B cell (primary cell): ENCODE results near the gene SAT2. TPM values are rescaled to one million over a fixed set of nuclear protein-coding genes. Genes with fewer than 3 reads are reported as not detected.

ENCODE experiments used
- ATAC-seq: fragments of 200-7000 bp; cut with Tn5 transposase; one replicate; pipeline ENCODE4 v1.10.0; 2021; ENCODE audit warnings: low read depth, mild to moderate bottlenecking, moderate number of reproducible peaks, moderate library complexity
- CTCF ChIA-PET: fragments of 350-600 bp; sonication (Branson Sonifier 250); formaldehyde crosslinking; loops from one replicate; lab custom pipeline; 2021; ENCODE audit warnings: antibody characterized with exemption, inconsistent platforms; lab: Charles Lee
- POLR2A ChIA-PET: fragments of 350-600 bp; sonication (Branson Sonifier 250); formaldehyde crosslinking; loops from one replicate; lab custom pipeline; 2021; ENCODE audit warnings: antibody characterized with exemption; lab: Charles Lee
- DNase-seq: peaks from one replicate; pipeline ENCODE4 v3.0.0; 2013
- H2AFZ ChIP-seq: 2 replicates; pipeline ENCODE4 v1.6.1; 2012; ENCODE audit warnings: mild to moderate bottlenecking, low read depth, low read length; ENCODE audit not compliant: insufficient read depth, poor library complexity, severe bottlenecking
- H3K27ac ChIP-seq, 2 donors: 1 replicate in 1 of 2; 2 replicates in 1 of 2; pipeline ENCODE4 v1.5.1; 2012 to 2013; ENCODE audit warnings: low read length in 2 of 2, mild to moderate bottlenecking in 2 of 2, moderate library complexity in 1 of 2
- H3K27me3 ChIP-seq, 4 experiments: fragments of 200-600 bp in 1 of 4; sonication (generic) in 1 of 4; replicated peaks in 1 of 4; 1 replicate in 2 of 4; 2 replicates in 2 of 4; pipeline versions ENCODE4 v1.6.1 to v1.7.0; 2013 to 2016; ENCODE audit warnings: low read length in 3 of 4, mild to moderate bottlenecking in 2 of 4, mixed read lengths in 1 of 4, moderate library complexity in 1 of 4; ENCODE audit not compliant: insufficient read depth in 4 of 4, control insufficient read depth in 3 of 4; ENCODE audit errors: control extremely low read depth in 1 of 4
- H3K36me3 ChIP-seq, 2 experiments: replicated peaks in 1 of 2; 1 replicate in 1 of 2; 2 replicates in 1 of 2; pipeline versions ENCODE4 v1.6.1 to v1.7.1; 2013; ENCODE audit warnings: low read length in 1 of 2; ENCODE audit not compliant: insufficient read depth in 2 of 2, control insufficient read depth in 1 of 2; ENCODE audit errors: control extremely low read depth in 1 of 2, extremely low read depth in 1 of 2
- H3K4me1 ChIP-seq, 2 donors: fragments of 200-600 bp in 1 of 2; sonication (generic) in 1 of 2; 1 replicate in 1 of 2; 2 replicates in 1 of 2; pipeline versions ENCODE4 v1.5.1 to v1.6.1; 2013 to 2017; ENCODE audit warnings: low read length in 2 of 2; ENCODE audit not compliant: control insufficient read depth in 2 of 2, insufficient read depth in 2 of 2
- H3K4me2 ChIP-seq: replicated peaks from 2 replicates; pipeline ENCODE3; 2012; ENCODE audit warnings: mild to moderate bottlenecking, low read depth, low read length; ENCODE audit not compliant: poor library complexity, severe bottlenecking
- H3K4me3 ChIP-seq, 5 experiments: fragments of 200-600 bp in 1 of 5; sonication (generic) in 1 of 5; 1 replicate in 3 of 5; 2 replicates in 2 of 5; pipeline versions ENCODE4 v1.5.1 to v1.7.0; 2011 to 2016; ENCODE audit warnings: low read length in 4 of 5, mild to moderate bottlenecking in 4 of 5, low read depth in 2 of 5, control low read depth in 1 of 5, moderate library complexity in 1 of 5; ENCODE audit not compliant: insufficient read depth in 1 of 5; ENCODE audit errors: control extremely low read depth in 1 of 5, extremely low read depth in 1 of 5
- H3K79me2 ChIP-seq: fragments of 200-600 bp; sonication (generic); one replicate; pipeline ENCODE4 v1.6.0; 2016; ENCODE audit warnings: low read length; ENCODE audit not compliant: control insufficient read depth, insufficient read depth
- H3K9ac ChIP-seq: fragments of 200-600 bp; sonication (generic); 2 replicates; pipeline ENCODE4 v1.6.1; 2017; ENCODE audit warnings: mild to moderate bottlenecking, low read length, moderate library complexity
- H3K9me3 ChIP-seq, 3 donors: one replicate each; pipeline versions ENCODE4 v1.6.1 to v1.7.1; 2013; ENCODE audit warnings: low read length in 2 of 3; ENCODE audit not compliant: control insufficient read depth in 2 of 3, insufficient read depth in 1 of 3; ENCODE audit errors: control extremely low read depth in 1 of 3
- H4K20me1 ChIP-seq: 2 replicates; pipeline ENCODE4 v1.6.0; 2012; ENCODE audit warnings: mild to moderate bottlenecking, low read length; ENCODE audit not compliant: insufficient read depth, control insufficient read depth, poor library complexity, severe bottlenecking
- H3K27ac Mint-ChIP-seq: one replicate; pipeline ENCODE4 v1.8.0; 2021; ENCODE audit warnings: mixed read lengths
- H3K27me3 Mint-ChIP-seq: one replicate; pipeline ENCODE4 v1.8.0; 2021; ENCODE audit warnings: mixed read lengths
- H3K4me1 Mint-ChIP-seq: one replicate; pipeline ENCODE4 v1.8.0; 2021; ENCODE audit warnings: mixed read lengths
- H3K4me3 Mint-ChIP-seq: one replicate; pipeline ENCODE4 v1.8.0; 2021; ENCODE audit warnings: mixed read lengths
- H3K9me3 Mint-ChIP-seq: one replicate; pipeline ENCODE4 v1.8.0; 2022; ENCODE audit warnings: mixed read lengths; ENCODE audit not compliant: insufficient read depth
- CTCF ChIP-seq: fragments of 200-600 bp; IDR thresholded peaks from one replicate; pipeline ENCODE4 v1.8.0; 2022; ENCODE audit warnings: antibody characterized with exemption, mild to moderate bottlenecking
- EZH2 ChIP-seq: IDR thresholded peaks from 2 replicates; pipeline ENCODE4 v1.6.1; 2012; ENCODE audit warnings: borderline replicate concordance, low read depth, mild to moderate bottlenecking, moderate library complexity, low read length; ENCODE audit not compliant: insufficient read depth, poor library complexity, severe bottlenecking
- WGBS: methylation state at CpG from one replicate; pipeline ENCODE4 v1.1.5; 2013; ENCODE audit warnings: missing lambda C conversion rate; ENCODE audit not compliant: insufficient coverage; 5-methylcytosine and 5-hydroxymethylcytosine counted together
- intact Hi-C: fragments of 100-400 bp; cut with micrococcal nuclease; formaldehyde crosslinking; loops from one replicate; pipeline ENCODE4 v1.10.0; 2022
- polyA plus RNA-seq: library from polyadenylated mRNA; depleted of rRNA; stranded (reverse); fragments of >200 nt; gene quantifications from 2 replicates; pipeline ENCODE4 v1.2.3, GENCODE V29; 2012
- total RNA-seq, 2 donors: library from RNA; stranded (reverse); fragments of 120-200 nt in 1 of 2; gene quantifications; 1 replicate in 1 of 2; 2 replicates in 1 of 2; pipeline versions ENCODE4 v1.2.3 to v1.2.4, GENCODE V29; 2013 to 2022

The SAT2 gene
- total and polyA plus RNA-seq, 2 donors (not counting 1 experiment from before 2014, with no cell fraction given) = 33.8 to 68.8 TPM

DNA sequence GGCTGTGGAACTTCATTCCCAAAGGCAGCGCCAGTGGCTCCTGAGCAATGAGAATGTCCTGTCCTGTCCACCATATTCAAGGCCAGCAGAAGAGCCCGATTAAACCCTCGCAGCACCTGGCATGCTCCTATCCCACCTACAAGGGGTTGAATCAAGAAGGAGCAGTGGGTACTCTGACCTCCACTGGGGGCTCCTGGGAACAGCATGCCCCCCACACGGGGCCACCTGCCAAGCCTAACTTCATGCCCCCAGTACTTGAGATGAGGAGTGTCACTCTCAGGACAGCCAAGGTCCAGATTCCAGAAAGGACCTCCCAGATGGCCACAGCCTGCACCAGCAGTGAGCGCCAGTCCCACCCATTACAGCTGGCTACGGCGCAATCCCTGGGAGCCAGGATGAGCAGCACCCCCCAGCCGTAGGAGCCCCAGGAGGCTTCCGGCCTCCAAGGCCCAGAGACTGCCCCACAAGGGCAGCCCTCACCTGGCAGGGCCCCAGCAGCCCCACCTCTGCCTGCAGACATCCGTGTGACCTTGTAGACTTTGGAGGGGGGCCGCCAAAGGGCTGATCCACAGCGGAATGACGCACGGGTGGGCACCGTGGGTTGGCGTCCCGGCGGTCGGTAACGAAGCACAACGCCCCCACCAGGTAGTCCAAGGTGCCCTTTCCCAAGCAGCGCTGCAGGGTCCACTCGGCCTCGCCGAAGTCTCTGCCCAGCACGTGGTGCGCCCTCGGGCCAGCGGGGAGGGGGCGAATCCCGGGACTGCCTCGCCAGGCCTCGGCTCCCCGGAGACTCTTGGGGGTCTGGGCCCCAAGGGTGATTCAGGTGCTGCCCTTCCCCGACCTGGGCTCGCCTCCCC lies 45.0 kb downstream of the SAT2 start:
- Histone ChIP-seq H3K27me3 (no peaks in the 10 kb centered on the region), H2AFZ (peak overlapping the region; percentile 86), H3K79me2 (peaks cover 48% of the 10 kb centered on the region), H3K9ac (peak overlapping the region; percentile 85), H3K9me3 (no peaks in the 10 kb centered on the region), H3K27ac (peak overlapping the region in 1 of 2 donors; percentile 95), H3K4me1 (peaks cover 48 to 72% of the 10 kb centered on the region in 2 donors), H3K4me2 (peak overlapping the region; percentile 78), H4K20me1 (peaks cover 13% of the 10 kb centered on the region), H3K36me3 (peaks cover 4 to 32% of the 10 kb centered on the region in 2 experiments), H3K4me3 (peak overlapping the region in 4 of 5 experiments; percentile 77 to 90 (median 82))
- ChIA-PET CTCF (interaction anchor here (1.2 to 4.5 kb wide), 4 partner anchors 9 to 104 kb away, joined by 3 to 50 read pairs (median 23); partner anchors contain the start of genes SENP3, TNFSF13, TP53 and WRAP53), POLR2A (interaction anchor here (0.6 to 2.4 kb wide), 8 partner anchors 8 to 274 kb away, joined by 3 to 25 read pairs (median 6); partner anchors contain the start of genes SAT2, TP53 and WRAP53)
- ATAC-seq (no peak), DNase-seq (peak; percentile 18)
- no peak for TF ChIP-seq CTCF
- TF ChIP-seq EZH2 = no peak
- Mint-ChIP-seq H3K9me3 (no peaks in the 10 kb centered on the region), H3K27me3 (no peaks in the 10 kb centered on the region), H3K4me1 (peaks cover 65% of the 10 kb centered on the region), H3K27ac (peak overlapping the region; percentile 100), H3K4me3 (peak overlapping the region; percentile 100)
- intact Hi-C loops = loop anchor here (1.0 to 10.0 kb wide), 3 partner anchors 10 to 538 kb away; partner anchors contain the start of genes SENP3 and SLC16A11
- 85% methylated on average over 35 of the region's 36 CpGs for WGBS
